Naive thymus-derived CD4-positive, alpha-beta T cell (primary cell): Measurements from ENCODE around the gene HIPK4. TPM values are rescaled to one million over a fixed set of nuclear protein-coding genes. Genes with fewer than 3 reads are reported as not detected.
A peak's percentile ranks its signal among the peaks of the same experiment; 100 is the strongest.
"Not testable (repeated sequence)": the region's sequence is repeated elsewhere in the genome, so short reads cannot be mapped to it uniquely, and the experiment has no call there.

Source experiments
- ATAC-seq: fragments of 150-1000 bp; cut with Tn5 transposase; 2 replicates; pipeline ENCODE4 v1.10.0; 2021; ENCODE audit warnings: mild to moderate bottlenecking, moderate library complexity
- CTCF ChIA-PET: fragments of 350-600 bp; sonication (Branson Sonifier 250); formaldehyde crosslinking; loops from one replicate; lab custom pipeline; 2021; ENCODE audit warnings: antibody characterized with exemption; lab: Charles Lee
- POLR2A ChIA-PET: fragments of 350-600 bp; sonication (Branson Sonifier 250); formaldehyde crosslinking; loops from one replicate; lab custom pipeline; 2021; ENCODE audit warnings: antibody characterized with exemption, inconsistent platforms; lab: Charles Lee
- DNase-seq, 9 donors: peaks; one replicate each; pipeline versions ENCODE4 v3.0.0 to v3.0.0-alpha.2; 2020 to 2022; ENCODE audit warnings: mixed read lengths in 1 of 9
- H3K27ac ChIP-seq: one replicate; pipeline ENCODE4 v1.7.0; 2013; ENCODE audit warnings: mild to moderate bottlenecking, low read depth, low read length, moderate library complexity
- H3K27me3 ChIP-seq, 2 donors: one replicate each; pipeline ENCODE4 v1.7.0; 2013; ENCODE audit warnings: low read length in 2 of 2, mild to moderate bottlenecking in 2 of 2, moderate library complexity in 2 of 2; ENCODE audit not compliant: control insufficient read depth in 2 of 2, insufficient read depth in 2 of 2
- H3K36me3 ChIP-seq, 3 experiments: 1 replicate in 2 of 3; 2 replicates in 1 of 3; pipeline ENCODE4 v1.7.0; 2013; ENCODE audit warnings: low read length in 3 of 3, mild to moderate bottlenecking in 3 of 3, moderate library complexity in 1 of 3; ENCODE audit not compliant: insufficient read depth in 3 of 3, control insufficient read depth in 2 of 3
- H3K4me1 ChIP-seq, 2 donors: one replicate each; pipeline ENCODE4 v1.7.0; 2013; ENCODE audit warnings: low read length in 2 of 2, mild to moderate bottlenecking in 2 of 2, moderate library complexity in 1 of 2; ENCODE audit not compliant: control insufficient read depth in 2 of 2, insufficient read depth in 2 of 2
- H3K4me3 ChIP-seq: 2 replicates; pipeline ENCODE4 v1.7.0; 2013; ENCODE audit warnings: mild to moderate bottlenecking, low read length
- H3K9me3 ChIP-seq, 3 experiments: 1 replicate in 2 of 3; 2 replicates in 1 of 3; pipeline ENCODE4 v1.7.0; 2013; ENCODE audit warnings: low read length in 3 of 3; ENCODE audit not compliant: control insufficient read depth in 2 of 3
- H3K27ac Mint-ChIP-seq, 9 donors: one replicate each; pipeline ENCODE4 v1.8.0; 2020 to 2022; ENCODE audit warnings: mixed read lengths in 9 of 9, mild to moderate bottlenecking in 8 of 9, moderate library complexity in 5 of 9, inconsistent platforms in 2 of 9
- H3K27me3 Mint-ChIP-seq, 5 donors: one replicate each; pipeline ENCODE4 v1.8.0; 2021 to 2022; ENCODE audit warnings: mixed read lengths in 5 of 5, mild to moderate bottlenecking in 1 of 5
- H3K36me3 Mint-ChIP-seq, 5 donors: one replicate each; pipeline ENCODE4 v1.8.0; 2020 to 2022; ENCODE audit warnings: mixed read lengths in 5 of 5, mild to moderate bottlenecking in 3 of 5, inconsistent platforms in 1 of 5
- H3K4me1 Mint-ChIP-seq, 7 donors: one replicate each; pipeline ENCODE4 v1.8.0; 2020 to 2022; ENCODE audit warnings: mixed read lengths in 7 of 7, mild to moderate bottlenecking in 3 of 7, inconsistent platforms in 1 of 7
- H3K4me3 Mint-ChIP-seq, 10 donors: one replicate each; pipeline ENCODE4 v1.8.0; 2020 to 2022; ENCODE audit warnings: mild to moderate bottlenecking in 10 of 10, mixed read lengths in 10 of 10, moderate library complexity in 6 of 10, inconsistent platforms in 2 of 10
- H3K9me3 Mint-ChIP-seq, 11 donors: one replicate each; pipeline ENCODE4 v1.8.0; 2020 to 2022; ENCODE audit warnings: mixed read lengths in 11 of 11, mild to moderate bottlenecking in 4 of 11, inconsistent platforms in 1 of 11, moderate library complexity in 1 of 11
- intact Hi-C, 2 donors: fragments of 100-400 bp; cut with micrococcal nuclease; formaldehyde crosslinking; loops; one replicate each; pipeline ENCODE4 v1.15.1; 2023
- polyA plus RNA-seq, 2 donors: library from polyadenylated mRNA; unstranded; fragments of 300-500 nt; fragmentation: Illumina TruSeq; gene quantifications; one replicate each; pipeline ENCODE4 v1.2.3, GENCODE V29; 2021
- total RNA-seq, 6 experiments: library from RNA in 5 of 6; stranded (reverse) in 5 of 6; gene quantifications; 1 replicate in 5 of 6; 2 replicates in 1 of 6; pipeline ENCODE4 v1.2.3 and lab custom pipeline; 2021 to 2026

HIPK4 gene
- total and polyA plus RNA-seq, 7 experiments from 2014 or later = 0.12 to 0.24 TPM; not detected in 5

- Histone ChIP-seq H3K27me3 (no peaks in the 10 kb centered on the region), H3K4me1 (no peaks in the 10 kb centered on the region), H3K27ac (no peak overlapping the region), H3K9me3 (no peaks in the 10 kb centered on the region), H3K4me3 (no peak overlapping the region), H3K36me3 (peaks cover 0 to 79% (median 6%) of the 10 kb centered on the region in 3 experiments)
- ChIA-PET POLR2A (no interaction called here), CTCF (no interaction called here)
- Mint-ChIP-seq H3K9me3 (no peaks in the 10 kb centered on the region), H3K36me3 (peaks cover 3 to 24% (median 9%) of the 10 kb centered on the region in 5 donors), H3K4me3 (no peak overlapping the region), H3K27me3 (no peaks in the 10 kb centered on the region), H3K4me1 (peaks cover 0 to 9% (median 8%) of the 10 kb centered on the region in 7 donors), H3K27ac (peak overlapping the region in 2 of 9 donors; percentile 69 to 82)
- intact Hi-C loops = no loop called here
- DNase-seq (no peak), ATAC-seq (no peak)
Observed at GRCh38 chr19:40374084-40374483, 15.9 kb downstream of the HIPK4 start.

DNA sequence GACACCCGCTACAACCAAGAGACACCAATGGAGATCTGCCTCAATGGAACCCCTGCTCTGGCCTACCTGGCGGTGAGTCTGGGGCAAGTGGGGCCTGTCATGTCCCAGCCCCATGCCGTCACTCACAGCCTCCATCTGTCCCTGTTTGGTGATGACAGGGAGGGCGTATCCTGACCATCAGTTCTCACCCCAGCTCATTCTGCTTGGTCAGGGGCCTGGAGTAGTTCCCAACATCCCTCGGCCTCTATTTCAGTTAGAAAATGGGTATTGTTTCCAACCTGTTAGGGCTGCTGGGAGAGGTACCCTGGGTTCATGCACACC, 18.2 kb downstream of the HIPK4 start:
- intact Hi-C loops = no loop called here
- H3K27me3 ChIP-seq = no peaks in the 10 kb centered on the region
- Mint-ChIP-seq H3K27me3 (no peaks in the 10 kb centered on the region), H3K27ac (peak overlapping the region in 1 of 9 donors; percentile 28), H3K4me3 (no peak overlapping the region), H3K36me3 (peaks cover 3 to 36% (median 13%) of the 10 kb centered on the region in 5 donors), H3K9me3 (no peaks in the 10 kb centered on the region), H3K4me1 (peaks cover 0 to 10% (median 8%) of the 10 kb centered on the region in 7 donors)
- H3K36me3 ChIP-seq = peaks cover 0 to 80% (median 0%) of the 10 kb centered on the region in 3 experiments
- no peaks in the 10 kb centered on the region for H3K9me3 ChIP-seq
- no peak overlapping the region for H3K27ac ChIP-seq
- POLR2A ChIA-PET = no interaction called here
- H3K4me1 ChIP-seq = no peaks in the 10 kb centered on the region
- DNase-seq (no peak), ATAC-seq (no peak)
- CTCF ChIA-PET = no interaction called here
- H3K4me3 ChIP-seq = no peak overlapping the region

GRCh38 chr19:40370997-40371801, 18.8 kb downstream of the HIPK4 start:
- Mint-ChIP-seq H3K9me3 (no peaks in the 10 kb centered on the region), H3K36me3 (peaks cover 3 to 36% (median 13%) of the 10 kb centered on the region in 5 donors), H3K4me1 (peaks cover 0 to 10% (median 8%) of the 10 kb centered on the region in 7 donors), H3K4me3 (no peak overlapping the region), H3K27me3 (no peaks in the 10 kb centered on the region), H3K27ac (peak overlapping the region in 1 of 9 donors; percentile 14)
- no peaks in the 10 kb centered on the region for H3K9me3 ChIP-seq
- peaks cover 0 to 80% (median 0%) of the 10 kb centered on the region in 3 experiments for H3K36me3 ChIP-seq
- CTCF ChIA-PET = no interaction called here
- no peak for DNase-seq
- H3K4me3 ChIP-seq = no peak overlapping the region
- H3K27me3 ChIP-seq = no peaks in the 10 kb centered on the region
- no peaks in the 10 kb centered on the region for H3K4me1 ChIP-seq
- POLR2A ChIA-PET = no interaction called here
- intact Hi-C loops = no loop called here
- H3K27ac ChIP-seq = no peak overlapping the region
- no peak for ATAC-seq

- ATAC-seq, CTCF ChIA-PET, H3K27me3 Mint-ChIP-seq, intact Hi-C loops, H3K27ac ChIP-seq, H3K4me3 ChIP-seq, H3K9me3 Mint-ChIP-seq, H3K9me3 ChIP-seq, H3K4me3 Mint-ChIP-seq, DNase-seq, POLR2A ChIA-PET, H3K27me3 ChIP-seq, H3K4me1 ChIP-seq: not testable (repeated sequence)
- Mint-ChIP-seq H3K4me1 (peaks cover 3 to 15% (median 11%) of the 10 kb centered on the region in 7 donors), H3K27ac (peak overlapping the region in 1 of 9 donors; percentile 54), H3K36me3 (peaks cover 3 to 36% (median 15%) of the 10 kb centered on the region in 5 donors)
- H3K36me3 ChIP-seq = peaks cover 0 to 79% (median 0%) of the 10 kb centered on the region in 3 experiments
Observed at GRCh38 chr19:40370253-40370652, 19.7 kb downstream of the HIPK4 start.

GRCh38 chr19:40369797-40370196, 20.2 kb downstream of the HIPK4 start:
- Mint-ChIP-seq H3K27ac (peak overlapping the region in 1 of 9 donors; percentile 54), H3K27me3 (no peaks in the 10 kb centered on the region), H3K9me3 (no peaks in the 10 kb centered on the region), H3K4me3 (no peak overlapping the region), H3K4me1 (peaks cover 8 to 19% (median 13%) of the 10 kb centered on the region in 7 donors), H3K36me3 (peaks cover 3 to 36% (median 19%) of the 10 kb centered on the region in 5 donors)
- Histone ChIP-seq H3K27me3 (no peaks in the 10 kb centered on the region), H3K9me3 (no peaks in the 10 kb centered on the region), H3K36me3 (peaks cover 0 to 79% (median 0%) of the 10 kb centered on the region in 3 experiments), H3K27ac (no peak overlapping the region), H3K4me3 (no peak overlapping the region), H3K4me1 (no peaks in the 10 kb centered on the region)
- DNase-seq (no peak), ATAC-seq (no peak)
- ChIA-PET POLR2A (no interaction called here), CTCF (no interaction called here)
- intact Hi-C loops = no loop called here

GRCh38 chr19:40367577-40368434, 22.2 kb downstream of the HIPK4 start:
- Histone ChIP-seq H3K27ac (no peak overlapping the region), H3K4me3 (no peak overlapping the region), H3K27me3 (no peaks in the 10 kb centered on the region), H3K4me1 (no peaks in the 10 kb centered on the region), H3K36me3 (peaks cover 0 to 63% (median 0%) of the 10 kb centered on the region in 3 experiments), H3K9me3 (no peaks in the 10 kb centered on the region)
- DNase-seq (no peak), ATAC-seq (no peak)
- no peaks in the 10 kb centered on the region for H3K27me3 Mint-ChIP-seq
- H3K27ac Mint-ChIP-seq = no peak overlapping the region
- peaks cover 9 to 27% (median 15%) of the 10 kb centered on the region in 7 donors for H3K4me1 Mint-ChIP-seq
- no peak overlapping the region for H3K4me3 Mint-ChIP-seq
- POLR2A ChIA-PET = interaction anchor here (0.6 kb wide), 1 partner anchor 32 kb away, joined by 4 read pairs; no protein-coding TSS in a partner anchor
- intact Hi-C loops = no loop called here
- H3K9me3 Mint-ChIP-seq = no peaks in the 10 kb centered on the region
- H3K36me3 Mint-ChIP-seq = peaks cover 1 to 31% (median 16%) of the 10 kb centered on the region in 5 donors
- CTCF ChIA-PET = no interaction called here
